ENCODE measurements around the gene ZER1. TPM values are rescaled to one million over a fixed set of nuclear protein-coding genes. Genes with fewer than 3 reads are reported as not detected.
A peak's percentile ranks its signal among the peaks of the same experiment; 100 is the strongest.

The ZER1 gene
- total RNA-seq, 1 donor from 2014 or later = 51.5 TPM

- intact Hi-C loops (cut with DNase I) = no loop called here
These were observed 49.1 kb downstream of the ZER1 start for GRCh38 chr9:128722380-128723351.

GRCh38 chr9:128721487-128722010, 50.2 kb downstream of the ZER1 start:
- peak; percentile 45 for DNase-seq (ENCODE audit: missing footprints)
- intact Hi-C loops (cut with DNase I) = no loop called here
- ATAC-seq = no peak

More at GRCh38 chr9:128722380-128723351, 49.1 kb downstream of the ZER1 start:
- ATAC-seq (no peak), DNase-seq (ENCODE audit: missing footprints) (peak; percentile 31)

- intact Hi-C loops (cut with DNase I) = no loop called here
- DNase-seq (ENCODE audit: missing footprints) (peak; percentile 41), ATAC-seq (no peak)
These were observed 50.8 kb downstream of the ZER1 start for GRCh38 chr9:128720841-128721486.

- DNase-seq (ENCODE audit: missing footprints) = peak; percentile 60
- intact Hi-C loops (cut with DNase I) = no loop called here
- ATAC-seq = no peak
These were observed 51.7 kb downstream of the ZER1 start for GRCh38 chr9:128719919-128720605.

- intact Hi-C loops (cut with DNase I) = no loop called here
- ATAC-seq = no peak
- DNase-seq (ENCODE audit: missing footprints) = peak; percentile 11
These were observed 53.3 kb downstream of the ZER1 start for GRCh38 chr9:128718475-128718874.

- DNase-seq (ENCODE audit: missing footprints) (peak; percentile 37), ATAC-seq (no peak)
- intact Hi-C loops (cut with DNase I) = no loop called here
These were observed 53.7 kb downstream of the ZER1 start for GRCh38 chr9:128718047-128718446.

GRCh38 chr9:128716581-128717254, 55.0 kb downstream of the ZER1 start:
- ATAC-seq = no peak
- DNase-seq (ENCODE audit: missing footprints) = peak; percentile 72
- intact Hi-C loops (cut with DNase I) = no loop called here

- DNase-seq (ENCODE audit: missing footprints) (peak; percentile 9), ATAC-seq (no peak)
- intact Hi-C loops (cut with DNase I) = no loop called here
These were observed 56.3 kb downstream of the ZER1 start for GRCh38 chr9:128715436-128715750.

GRCh38 chr9:128714586-128715435, 56.9 kb downstream of the ZER1 start:
- intact Hi-C loops (cut with DNase I) = no loop called here
- ATAC-seq = no peak
- peak; percentile 47 for DNase-seq (ENCODE audit: missing footprints)

- ATAC-seq (no peak), DNase-seq (ENCODE audit: missing footprints) (peak; percentile 34)
- intact Hi-C loops (cut with DNase I) = no loop called here
These were observed 57.7 kb downstream of the ZER1 start for GRCh38 chr9:128713941-128714573.

GRCh38 chr9:128713411-128713780, 58.3 kb downstream of the ZER1 start:
- DNase-seq (ENCODE audit: missing footprints) (peak; percentile 47), ATAC-seq (no peak)
- intact Hi-C loops (cut with DNase I) = no loop called here

GRCh38 chr9:128712451-128713410, 59.0 kb downstream of the ZER1 start:
- intact Hi-C loops (cut with DNase I) = no loop called here
- DNase-seq (ENCODE audit: missing footprints) (peak; percentile 55), ATAC-seq (no peak)

- ATAC-seq (no peak), DNase-seq (ENCODE audit: missing footprints) (peak; percentile 20)
- intact Hi-C loops (cut with DNase I) = no loop called here
These were observed 64.3 kb downstream of the ZER1 start for GRCh38 chr9:128707446-128707845.

GRCh38 chr9:128706671-128707381, 64.9 kb downstream of the ZER1 start:
- no peak for ATAC-seq
- peak; percentile 54 for DNase-seq (ENCODE audit: missing footprints)
- intact Hi-C loops (cut with DNase I) = no loop called here

GRCh38 chr9:128706045-128706444, 65.7 kb downstream of the ZER1 start:
- DNase-seq (ENCODE audit: missing footprints) (no peak), ATAC-seq (no peak)
- intact Hi-C loops (cut with DNase I) = no loop called here
